Activated T-helper 2 cell treated with anti-CD3 and anti-CD28 coated beads, Interferon-gamma antibody, Interleukin-2, Interleukin-4, amounts not matched to agents 10 μg/mL and 5 μg/mL and 100 μg/mL, durations not matched to agents 14 hours and 24 hours and 36 hours (primary cell): Measurements from ENCODE around the gene BICD1. TPM values are rescaled to one million over a fixed set of nuclear protein-coding genes. Genes with fewer than 3 reads are reported as not detected.
"Not testable (repeated sequence)": the region's sequence is repeated elsewhere in the genome, so short reads cannot be mapped to it uniquely, and the experiment has no call there.

Experiments used
- DNase-seq: peaks from one replicate; pipeline ENCODE4 v3.0.0; 2021; ENCODE audit warnings: low spot score
- H3K27ac Mint-ChIP-seq: one replicate; pipeline ENCODE4 v1.8.0; 2021; ENCODE audit warnings: mixed read lengths
- H3K27me3 Mint-ChIP-seq: one replicate; pipeline ENCODE4 v1.8.0; 2021; ENCODE audit warnings: low read depth, mixed read lengths
- H3K36me3 Mint-ChIP-seq: one replicate; pipeline ENCODE4 v1.8.0; 2021; ENCODE audit warnings: low read depth, mixed read lengths
- H3K4me1 Mint-ChIP-seq: one replicate; pipeline ENCODE4 v1.8.0; 2021; ENCODE audit warnings: low read depth, mixed read lengths
- H3K4me3 Mint-ChIP-seq: one replicate; pipeline ENCODE4 v1.8.0; 2021; ENCODE audit warnings: low read depth, mild to moderate bottlenecking, moderate library complexity, mixed read lengths
- H3K9me3 Mint-ChIP-seq: one replicate; pipeline ENCODE4 v1.8.0; 2021; ENCODE audit warnings: mixed read lengths
- intact Hi-C: fragments of 100-400 bp; cut with micrococcal nuclease; formaldehyde crosslinking; loops from one replicate; pipeline ENCODE4 v1.15.1; 2023
- total RNA-seq: library from RNA; stranded (reverse); gene quantifications from 2 replicates; pipeline ENCODE4 v1.2.3, GENCODE V29; 2022

The BICD1 gene
- total RNA-seq, 1 donor from 2014 or later: 8.0 TPM

DNA sequence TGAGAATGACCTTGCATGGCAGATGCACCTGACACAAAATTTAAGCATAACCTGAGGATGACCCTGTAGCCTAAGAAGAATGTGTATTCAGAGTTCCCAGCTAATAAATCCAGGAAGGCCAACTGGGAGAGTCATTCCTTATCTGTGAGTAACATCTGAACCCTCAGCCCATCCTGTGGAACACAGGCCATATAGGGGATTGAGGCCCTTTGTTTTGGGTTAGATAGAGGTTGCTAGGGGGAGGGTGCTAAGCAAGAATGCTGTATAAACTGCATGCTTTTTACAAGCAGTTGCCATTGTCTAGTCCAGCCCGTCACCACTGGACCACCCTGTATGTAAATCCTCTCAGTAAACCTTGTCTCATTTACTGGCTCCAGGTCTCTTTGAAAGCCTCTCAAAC, 77.0 kb downstream of the BICD1 start:
- Mint-ChIP-seq H3K4me1 (no peaks in the 10 kb centered on the region), H3K27me3 (no peaks in the 10 kb centered on the region), H3K4me3 (no peak overlapping the region), H3K27ac (no peak overlapping the region), H3K9me3 (no peaks in the 10 kb centered on the region), H3K36me3 (no peaks in the 10 kb centered on the region)
- no peak for DNase-seq
- intact Hi-C loops: no loop called here

DNA sequence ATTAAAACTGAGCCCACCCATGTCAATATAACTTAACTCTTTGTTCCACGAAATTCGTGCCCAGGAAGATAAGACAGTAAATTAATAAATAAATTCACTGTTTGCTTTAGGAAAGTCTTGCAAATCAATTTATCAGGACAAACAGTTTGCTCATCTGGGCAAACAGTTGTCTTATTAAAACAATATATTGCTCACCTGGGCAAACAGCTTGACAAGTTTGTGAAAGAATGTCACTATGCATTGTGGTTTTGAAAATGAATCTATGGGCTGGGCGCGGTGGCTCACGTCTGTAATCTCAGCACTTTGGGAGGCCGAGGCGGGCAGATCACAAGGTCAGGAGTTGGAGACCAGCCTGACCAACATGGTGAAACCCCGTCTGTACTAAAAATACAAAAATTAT, 80.5 kb downstream of the BICD1 start:
- H3K27ac Mint-ChIP-seq, H3K9me3 Mint-ChIP-seq, DNase-seq, H3K4me1 Mint-ChIP-seq, H3K27me3 Mint-ChIP-seq, intact Hi-C loops, H3K4me3 Mint-ChIP-seq, H3K36me3 Mint-ChIP-seq: not testable (repeated sequence)

GRCh38 chr12:32191445-32191844, 84.8 kb downstream of the BICD1 start:
- intact Hi-C loops: no loop called here
- DNase-seq: no peak
- H3K4me3 Mint-ChIP-seq: no peak overlapping the region

GRCh38 chr12:32196250-32197198, 89.9 kb downstream of the BICD1 start:
- H3K9me3 Mint-ChIP-seq: peaks cover 27% of the 10 kb centered on the region
- H3K4me1 Mint-ChIP-seq: peaks cover 6% of the 10 kb centered on the region
- H3K4me3 Mint-ChIP-seq: no peak overlapping the region
- DNase-seq: no peak
- H3K27ac Mint-ChIP-seq: no peak overlapping the region
- no peaks in the 10 kb centered on the region for H3K27me3 Mint-ChIP-seq
- peaks cover 2% of the 10 kb centered on the region for H3K36me3 Mint-ChIP-seq
- intact Hi-C loops: no loop called here

More at GRCh38 chr12:32191445-32191844, 84.8 kb downstream of the BICD1 start:
- Mint-ChIP-seq H3K36me3 (peaks cover 2% of the 10 kb centered on the region), H3K4me1 (peaks cover 3% of the 10 kb centered on the region), H3K27ac (no peak overlapping the region), H3K27me3 (no peaks in the 10 kb centered on the region), H3K9me3 (peaks cover 27% of the 10 kb centered on the region)

- intact Hi-C loops: no loop called here
- Mint-ChIP-seq H3K4me1 (peaks cover 6% of the 10 kb centered on the region), H3K4me3 (no peak overlapping the region), H3K27ac (no peak overlapping the region), H3K36me3 (peaks cover 2% of the 10 kb centered on the region), H3K9me3 (peaks cover 27% of the 10 kb centered on the region), H3K27me3 (no peaks in the 10 kb centered on the region)
- DNase-seq: no peak
Observed at GRCh38 chr12:32197421-32197820, 90.8 kb downstream of the BICD1 start.

DNA sequence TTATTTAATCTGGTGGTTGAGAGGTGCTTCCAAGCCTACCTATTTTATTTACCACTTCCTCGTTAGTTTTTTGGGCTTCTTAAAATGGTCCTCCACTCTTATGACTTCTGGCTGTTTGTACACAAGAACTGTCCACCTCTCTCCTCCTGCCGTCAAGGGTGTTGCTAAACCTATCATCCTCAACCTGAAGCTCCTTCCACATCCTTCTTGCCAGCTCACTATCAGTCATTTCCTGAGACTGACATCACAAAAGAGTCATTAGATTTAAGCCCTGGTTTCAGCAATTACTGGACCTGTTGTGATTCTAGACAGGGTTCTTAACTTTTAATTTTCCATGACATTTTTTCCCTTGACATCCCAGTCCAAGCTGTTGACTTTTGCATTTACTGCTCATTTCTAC, 91.9 kb downstream of the BICD1 start:
- Mint-ChIP-seq H3K27ac (no peak overlapping the region), H3K4me1 (peaks cover 6% of the 10 kb centered on the region), H3K27me3 (no peaks in the 10 kb centered on the region), H3K36me3 (peaks cover 2% of the 10 kb centered on the region), H3K9me3 (peaks cover 24% of the 10 kb centered on the region), H3K4me3 (no peak overlapping the region)
- intact Hi-C loops: no loop called here
- DNase-seq: no peak

GRCh38 chr12:32201096-32201495, 94.4 kb downstream of the BICD1 start:
- Mint-ChIP-seq H3K4me3 (no peak overlapping the region), H3K9me3 (peaks cover 3% of the 10 kb centered on the region), H3K27me3 (no peaks in the 10 kb centered on the region), H3K27ac (no peak overlapping the region), H3K4me1 (peaks cover 6% of the 10 kb centered on the region), H3K36me3 (no peaks in the 10 kb centered on the region)
- no peak for DNase-seq
- intact Hi-C loops: no loop called here

GRCh38 chr12:32201976-32202375, 95.3 kb downstream of the BICD1 start:
- Mint-ChIP-seq H3K27ac (no peak overlapping the region), H3K4me1 (peaks cover 2% of the 10 kb centered on the region), H3K9me3 (no peaks in the 10 kb centered on the region), H3K27me3 (no peaks in the 10 kb centered on the region), H3K36me3 (no peaks in the 10 kb centered on the region), H3K4me3 (no peak overlapping the region)
- no peak for DNase-seq
- intact Hi-C loops: no loop called here

- Mint-ChIP-seq H3K4me1 (no peaks in the 10 kb centered on the region), H3K36me3 (no peaks in the 10 kb centered on the region), H3K27ac (no peak overlapping the region), H3K4me3 (no peak overlapping the region), H3K9me3 (no peaks in the 10 kb centered on the region), H3K27me3 (peaks cover 1% of the 10 kb centered on the region)
- intact Hi-C loops: no loop called here
- no peak for DNase-seq
Observed at GRCh38 chr12:32205731-32206130, 99.1 kb downstream of the BICD1 start.

DNA sequence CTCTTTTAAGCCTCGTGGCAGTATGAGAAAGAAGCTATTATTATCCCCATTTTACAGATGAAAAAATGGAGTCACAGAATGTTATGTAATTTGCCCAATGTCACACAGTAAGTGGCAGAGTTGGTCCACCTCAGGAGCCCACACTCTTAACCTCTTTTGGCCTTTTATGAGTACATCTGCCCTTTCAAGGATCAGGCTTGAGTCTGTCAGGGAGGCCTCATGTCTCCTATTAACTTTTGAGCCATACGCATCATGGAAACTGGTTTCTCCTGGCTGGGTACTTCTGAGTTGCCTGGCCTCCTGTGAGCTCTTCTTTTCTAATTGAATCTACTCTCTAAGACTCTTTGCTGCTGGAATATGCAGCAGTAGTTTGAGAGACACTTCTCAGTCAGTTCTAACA, 101.7 kb downstream of the BICD1 start:
- Mint-ChIP-seq H3K27ac (no peak overlapping the region), H3K36me3 (no peaks in the 10 kb centered on the region), H3K4me3 (no peak overlapping the region), H3K9me3 (no peaks in the 10 kb centered on the region), H3K4me1 (no peaks in the 10 kb centered on the region), H3K27me3 (peaks cover 1% of the 10 kb centered on the region)
- DNase-seq: no peak
- intact Hi-C loops: no loop called here

DNA sequence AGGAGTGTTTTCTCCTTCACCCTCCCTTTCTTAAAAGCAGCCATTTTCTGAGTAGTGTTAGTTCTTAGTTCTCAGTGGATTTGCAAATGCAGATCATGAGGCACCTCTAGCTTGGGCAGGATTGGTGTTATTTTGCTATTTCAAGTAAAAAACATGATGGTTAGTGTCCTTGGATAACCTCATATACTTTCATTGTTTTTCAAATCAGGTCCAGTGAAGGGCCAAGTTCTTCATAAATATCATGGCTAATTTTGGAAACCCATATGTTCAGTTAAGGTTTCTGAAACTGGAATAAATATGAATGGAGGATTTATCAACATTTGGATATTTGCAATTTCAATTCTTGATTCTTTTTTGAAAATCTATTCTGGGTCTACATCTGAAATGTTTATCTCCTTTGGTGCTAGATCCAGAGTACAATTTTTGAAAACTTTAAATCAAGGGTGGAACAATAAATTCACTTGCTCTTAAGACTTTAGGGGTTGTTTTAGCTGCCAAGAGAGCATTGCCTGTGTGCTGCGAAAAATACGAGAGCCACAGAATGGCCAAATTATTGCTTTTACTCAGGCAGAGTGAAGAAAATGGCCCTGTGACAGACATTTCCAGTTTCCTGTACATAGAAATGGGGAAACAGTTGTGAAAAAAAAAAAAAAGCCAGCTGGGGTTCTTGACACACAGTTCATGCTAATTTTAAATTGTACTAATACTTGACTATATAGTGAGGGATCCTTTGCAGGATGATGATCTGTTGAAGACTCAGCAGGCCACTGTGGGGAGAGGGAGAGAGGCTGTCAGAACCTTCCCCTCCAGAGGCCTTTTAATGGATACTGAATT, 104.6 kb downstream of the BICD1 start:
- no peaks in the 10 kb centered on the region for H3K4me1 Mint-ChIP-seq
- H3K27ac Mint-ChIP-seq: no peak overlapping the region
- no peaks in the 10 kb centered on the region for H3K36me3 Mint-ChIP-seq
- H3K9me3 Mint-ChIP-seq: no peaks in the 10 kb centered on the region
- H3K27me3 Mint-ChIP-seq: peaks cover 1% of the 10 kb centered on the region
- H3K4me3 Mint-ChIP-seq: no peak overlapping the region
- intact Hi-C loops: no loop called here
- no peak for DNase-seq

DNA sequence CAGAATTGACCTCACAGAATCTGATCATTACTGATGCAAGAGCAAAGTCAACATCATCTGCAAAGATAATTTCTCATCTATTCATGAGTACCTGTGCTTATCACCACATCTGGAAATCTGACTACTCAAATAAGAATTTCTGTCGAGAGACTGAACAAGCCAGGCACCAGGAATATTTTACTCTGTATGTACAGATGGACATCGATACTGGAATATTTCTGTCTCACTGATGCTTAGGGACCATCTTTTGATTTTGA, 105.2 kb downstream of the BICD1 start:
- Mint-ChIP-seq H3K4me3 (no peak overlapping the region), H3K36me3 (no peaks in the 10 kb centered on the region), H3K4me1 (no peaks in the 10 kb centered on the region), H3K9me3 (no peaks in the 10 kb centered on the region), H3K27ac (no peak overlapping the region), H3K27me3 (peaks cover 1% of the 10 kb centered on the region)
- DNase-seq: no peak
- intact Hi-C loops: no loop called here

DNA sequence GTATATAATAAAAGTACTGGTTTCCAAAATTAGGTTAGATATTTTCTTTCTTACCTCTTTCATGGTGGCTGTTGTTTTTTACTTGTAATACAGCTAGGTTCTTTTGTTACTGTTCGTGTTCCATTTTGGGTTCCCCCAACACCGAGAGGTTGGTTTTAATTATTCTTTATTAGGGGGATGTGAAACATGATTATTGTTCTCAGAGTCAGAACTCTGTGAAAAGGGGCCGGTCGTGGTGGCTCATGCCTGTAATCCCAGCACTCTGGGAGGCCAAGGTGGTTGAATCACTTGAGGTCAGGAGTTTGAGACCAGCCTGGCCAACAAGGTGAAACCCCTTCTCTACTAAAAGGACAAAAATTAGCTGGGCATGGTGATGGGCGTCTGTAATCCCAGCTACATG, 108.1 kb downstream of the BICD1 start:
- Mint-ChIP-seq H3K4me1 (no peaks in the 10 kb centered on the region), H3K36me3 (no peaks in the 10 kb centered on the region), H3K27ac (no peak overlapping the region), H3K4me3 (no peak overlapping the region), H3K27me3 (no peaks in the 10 kb centered on the region), H3K9me3 (no peaks in the 10 kb centered on the region)
- intact Hi-C loops: no loop called here
- no peak for DNase-seq
